GM12864 (cell line): ENCODE measurements around the gene CPT1A.

ENCODE experiments used
- DNase-seq: peaks from one replicate; pipeline ENCODE4 v3.0.0-alpha.2; 2011; ENCODE audit warnings: low read depth
- H3K4me3 ChIP-seq: 2 replicates; pipeline ENCODE4 v1.5.1; 2011; ENCODE audit warnings: mild to moderate bottlenecking, low read depth, low read length, control low read depth
- CTCF ChIP-seq: IDR thresholded peaks from 2 replicates; pipeline ENCODE4 v1.5.1; 2011; ENCODE audit warnings: low read depth, mild to moderate bottlenecking, moderate library complexity, low read length, control low read depth, inconsistent platforms; ENCODE audit errors: missing control alignments

The CPT1A gene

GRCh38 chr11:68819362-68819761 lies 22.4 kb downstream of the CPT1A start:
- TF ChIP-seq CTCF: no peak
- no peak overlapping the region for H3K4me3 ChIP-seq
- DNase-seq: no peak

- TF ChIP-seq CTCF: no peak
- DNase-seq: no peak
- no peak overlapping the region for H3K4me3 ChIP-seq
Observed at GRCh38 chr11:68818181-68818580, 23.5 kb downstream of the CPT1A start.

GRCh38 chr11:68817554-68817953 lies 24.2 kb downstream of the CPT1A start:
- no peak for DNase-seq
- no peak overlapping the region for H3K4me3 ChIP-seq
- no peak for TF ChIP-seq CTCF

GRCh38 chr11:68816917-68817419 lies 24.7 kb downstream of the CPT1A start:
- no peak overlapping the region for H3K4me3 ChIP-seq
- no peak for DNase-seq
- no peak for TF ChIP-seq CTCF

GRCh38 chr11:68816251-68816776 lies 25.4 kb downstream of the CPT1A start:
- TF ChIP-seq CTCF: no peak
- DNase-seq: no peak

GRCh38 chr11:68813773-68814172 lies 27.9 kb downstream of the CPT1A start:
- no peak overlapping the region for H3K4me3 ChIP-seq
- no peak for TF ChIP-seq CTCF
- DNase-seq: no peak

More at GRCh38 chr11:68816251-68816776, 25.4 kb downstream of the CPT1A start:
- no peak overlapping the region for H3K4me3 ChIP-seq

- no peak overlapping the region for H3K4me3 ChIP-seq
- TF ChIP-seq CTCF: no peak
- DNase-seq: no peak
Observed at GRCh38 chr11:68812526-68812925, 29.2 kb downstream of the CPT1A start.
